K562 (cell line): ENCODE measurements around the gene SCNN1A. TPM values are rescaled to one million over a fixed set of nuclear protein-coding genes. Genes with fewer than 3 reads are reported as not detected.
A peak's percentile ranks its signal among the peaks of the same experiment; 100 is the strongest.

Experiments used
- ATF6 ChIP-seq: sonication (generic); formaldehyde crosslinking; IDR thresholded peaks from 2 replicates; pipeline ENCODE4 v1.4.0; 2020; ENCODE audit warnings: mild to moderate bottlenecking, missing genetic modification reagents
- ELF1 ChIP-seq: fragments of 200-800 bp; sonication (Bioruptor generic); IDR thresholded peaks from 2 replicates; pipeline ENCODE4 v1.6.1; 2016; ENCODE audit warnings: missing genetic modification characterization, missing compliant biosample characterization
- FOXO4 ChIP-seq: fragments of 450-650 bp; formaldehyde crosslinking; IDR thresholded peaks from 2 replicates; pipeline ENCODE4 v1.4.0; 2020; ENCODE audit warnings: mild to moderate bottlenecking, moderate library complexity
- HLTF ChIP-seq: fragments of 450-650 bp; IDR thresholded peaks from 2 replicates; pipeline ENCODE4 v1.6.1; 2016
- HMGN3 ChIP-seq: IDR thresholded peaks from 2 replicates; pipeline ENCODE4 v1.6.1; 2011; ENCODE audit warnings: borderline replicate concordance, low read depth, mild to moderate bottlenecking, mixed read lengths, low read length; ENCODE audit not compliant: insufficient read length; ENCODE audit errors: extremely low read depth
- LARP7 ChIP-seq: fragments of 450-650 bp; IDR thresholded peaks from 2 replicates; pipeline ENCODE4 v1.6.1; 2016
- MED1 ChIP-seq: sonication (generic); formaldehyde crosslinking; IDR thresholded peaks from 2 replicates; pipeline ENCODE4 v1.8.1; 2023; ENCODE audit warnings: missing genetic modification reagents, borderline replicate concordance
- MTA3 ChIP-seq: fragments of 450-650 bp; formaldehyde crosslinking; IDR thresholded peaks from 2 replicates; pipeline ENCODE4 v1.6.1; 2017; ENCODE audit warnings: mild to moderate bottlenecking, borderline replicate concordance
- PRMT5 ChIP-seq: sonication (generic); formaldehyde crosslinking; IDR thresholded peaks from 2 replicates; pipeline ENCODE4 v1.5.0; 2020; ENCODE audit warnings: missing genetic modification reagents
- RCOR1 ChIP-seq, 2 experiments: IDR thresholded peaks; 2 replicates each; pipeline ENCODE4 v1.6.1; 2012; ENCODE audit warnings: low read depth in 2 of 2, low read length in 2 of 2, borderline replicate concordance in 1 of 2, improper control_type of control experiment in 1 of 2
- TCF7L2 ChIP-seq: fragments of 150-350 bp; IDR thresholded peaks from 2 replicates; pipeline ENCODE4 v1.6.1; 2016; ENCODE audit warnings: low read depth, mild to moderate bottlenecking, low read length, moderate library complexity
- ZC3H8 ChIP-seq: fragments of 450-650 bp; IDR thresholded peaks from 2 replicates; pipeline ENCODE4 v1.6.1; 2017
- ZFX ChIP-seq: sonication (generic); formaldehyde crosslinking; IDR thresholded peaks from 2 replicates; pipeline ENCODE4 v1.8.0; 2022; ENCODE audit warnings: mild to moderate bottlenecking, missing genetic modification reagents, moderate library complexity
- ZNF583 ChIP-seq: fragments of 250-450 bp; sonication (Bioruptor Pico); IDR thresholded peaks from 2 replicates; pipeline ENCODE4 v1.4.0; 2020
- polyA plus RNA-seq, 8 experiments: library from polyadenylated mRNA; depleted of rRNA in 4 of 8; stranded (reverse) in 5 of 8; unstranded in 3 of 8; fragments of >200 nt; fragmentation: Nextera tagmentation in 2 of 8; fragmentation: Illumina TruSeq in 1 of 8; extraction: Ambion mirVana in 2 of 8; extraction: Trizol in 1 of 8; gene quantifications; 2 replicates each; pipeline versions ENCODE4 v1.2.1 to v1.2.3, GENCODE V29; 2011 to 2014; ENCODE audit warnings: inconsistent platforms in 1 of 8, missing spikeins in 1 of 8
- total RNA-seq, 7 experiments: library from RNA; depleted of rRNA in 6 of 7; stranded (reverse); fragments of >200 nt in 6 of 7; fragmentation: Illumina TruSeq in 2 of 7; extraction: Trizol in 2 of 7; gene quantifications; 2 replicates each; pipeline versions ENCODE4 v1.2.1 to v1.2.3, GENCODE V29; 2011 to 2021; ENCODE audit warnings: low replicate concordance in 1 of 7
- TF ChIP-seq, protein P1 (sequence below), 2 experiments: fragments of 150-350 bp in 1 of 2; IDR thresholded peaks; 2 replicates each; pipeline ENCODE4 v1.6.1; 2012 to 2016; ENCODE audit warnings: low read depth in 2 of 2, low read length in 2 of 2, mild to moderate bottlenecking in 1 of 2, moderate library complexity in 1 of 2
- TF ChIP-seq, protein P2 (sequence below): fragments of 250-450 bp; sonication (Bioruptor Pico); IDR thresholded peaks from 2 replicates; pipeline ENCODE4 v1.4.0; 2020; ENCODE audit warnings: mild to moderate bottlenecking, moderate library complexity

Gene SCNN1A
- total and polyA plus RNA-seq, 9 of the 15 experiments (the other 6 are each of a cell fraction or from before 2014, with no cell fraction given), result 0.15 to 0.49 (median 0.32) TPM; not detected in 5

- TF ChIP-seq, protein P1, sequence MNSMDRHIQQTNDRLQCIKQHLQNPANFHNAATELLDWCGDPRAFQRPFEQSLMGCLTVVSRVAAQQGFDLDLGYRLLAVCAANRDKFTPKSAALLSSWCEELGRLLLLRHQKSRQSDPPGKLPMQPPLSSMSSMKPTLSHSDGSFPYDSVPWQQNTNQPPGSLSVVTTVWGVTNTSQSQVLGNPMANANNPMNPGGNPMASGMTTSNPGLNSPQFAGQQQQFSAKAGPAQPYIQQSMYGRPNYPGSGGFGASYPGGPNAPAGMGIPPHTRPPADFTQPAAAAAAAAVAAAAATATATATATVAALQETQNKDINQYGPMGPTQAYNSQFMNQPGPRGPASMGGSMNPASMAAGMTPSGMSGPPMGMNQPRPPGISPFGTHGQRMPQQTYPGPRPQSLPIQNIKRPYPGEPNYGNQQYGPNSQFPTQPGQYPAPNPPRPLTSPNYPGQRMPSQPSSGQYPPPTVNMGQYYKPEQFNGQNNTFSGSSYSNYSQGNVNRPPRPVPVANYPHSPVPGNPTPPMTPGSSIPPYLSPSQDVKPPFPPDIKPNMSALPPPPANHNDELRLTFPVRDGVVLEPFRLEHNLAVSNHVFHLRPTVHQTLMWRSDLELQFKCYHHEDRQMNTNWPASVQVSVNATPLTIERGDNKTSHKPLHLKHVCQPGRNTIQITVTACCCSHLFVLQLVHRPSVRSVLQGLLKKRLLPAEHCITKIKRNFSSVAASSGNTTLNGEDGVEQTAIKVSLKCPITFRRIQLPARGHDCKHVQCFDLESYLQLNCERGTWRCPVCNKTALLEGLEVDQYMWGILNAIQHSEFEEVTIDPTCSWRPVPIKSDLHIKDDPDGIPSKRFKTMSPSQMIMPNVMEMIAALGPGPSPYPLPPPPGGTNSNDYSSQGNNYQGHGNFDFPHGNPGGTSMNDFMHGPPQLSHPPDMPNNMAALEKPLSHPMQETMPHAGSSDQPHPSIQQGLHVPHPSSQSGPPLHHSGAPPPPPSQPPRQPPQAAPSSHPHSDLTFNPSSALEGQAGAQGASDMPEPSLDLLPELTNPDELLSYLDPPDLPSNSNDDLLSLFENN (IDR thresholded peaks at IDR 0.05; ENCODE audit: low read depth in 2 of 2, low read length in 2 of 2), result 0 out of 4 replicates have a peak, but pooled peaks of 1 of the 2 experiments have one; percentile 36
- TF ChIP-seq ELF1, result 0 out of 2 replicates have a peak, but pooled peaks have one; percentile 32
- TF ChIP-seq ZC3H8, result no peak
- TF ChIP-seq TCF7L2, result no peak
- TF ChIP-seq ZFX (CRISPR knock-in tag), result peak; percentile 92
- no peak for TF ChIP-seq MED1 (CRISPR knock-in tag)
- TF ChIP-seq RCOR1 (IDR thresholded peaks at IDR 0.05; ENCODE audit: borderline replicate concordance in 1 of 2, low read depth in 2 of 2, low read length in 2 of 2), result peak in 1 of 2 experiments; percentile 71; a peak in 2 of 4 replicates
- TF ChIP-seq HMGN3, result peak; percentile 39
- no peak for TF ChIP-seq FOXO4 (CRISPR knock-in tag)
- TF ChIP-seq ATF6 (CRISPR knock-in tag), result no peak
- no peak for TF ChIP-seq ZNF583 (CRISPR knock-in tag)
- TF ChIP-seq MTA3, result peak; percentile 36; the same call in 1 of the 2 replicates
- TF ChIP-seq LARP7, result no peak
- TF ChIP-seq, protein P2, sequence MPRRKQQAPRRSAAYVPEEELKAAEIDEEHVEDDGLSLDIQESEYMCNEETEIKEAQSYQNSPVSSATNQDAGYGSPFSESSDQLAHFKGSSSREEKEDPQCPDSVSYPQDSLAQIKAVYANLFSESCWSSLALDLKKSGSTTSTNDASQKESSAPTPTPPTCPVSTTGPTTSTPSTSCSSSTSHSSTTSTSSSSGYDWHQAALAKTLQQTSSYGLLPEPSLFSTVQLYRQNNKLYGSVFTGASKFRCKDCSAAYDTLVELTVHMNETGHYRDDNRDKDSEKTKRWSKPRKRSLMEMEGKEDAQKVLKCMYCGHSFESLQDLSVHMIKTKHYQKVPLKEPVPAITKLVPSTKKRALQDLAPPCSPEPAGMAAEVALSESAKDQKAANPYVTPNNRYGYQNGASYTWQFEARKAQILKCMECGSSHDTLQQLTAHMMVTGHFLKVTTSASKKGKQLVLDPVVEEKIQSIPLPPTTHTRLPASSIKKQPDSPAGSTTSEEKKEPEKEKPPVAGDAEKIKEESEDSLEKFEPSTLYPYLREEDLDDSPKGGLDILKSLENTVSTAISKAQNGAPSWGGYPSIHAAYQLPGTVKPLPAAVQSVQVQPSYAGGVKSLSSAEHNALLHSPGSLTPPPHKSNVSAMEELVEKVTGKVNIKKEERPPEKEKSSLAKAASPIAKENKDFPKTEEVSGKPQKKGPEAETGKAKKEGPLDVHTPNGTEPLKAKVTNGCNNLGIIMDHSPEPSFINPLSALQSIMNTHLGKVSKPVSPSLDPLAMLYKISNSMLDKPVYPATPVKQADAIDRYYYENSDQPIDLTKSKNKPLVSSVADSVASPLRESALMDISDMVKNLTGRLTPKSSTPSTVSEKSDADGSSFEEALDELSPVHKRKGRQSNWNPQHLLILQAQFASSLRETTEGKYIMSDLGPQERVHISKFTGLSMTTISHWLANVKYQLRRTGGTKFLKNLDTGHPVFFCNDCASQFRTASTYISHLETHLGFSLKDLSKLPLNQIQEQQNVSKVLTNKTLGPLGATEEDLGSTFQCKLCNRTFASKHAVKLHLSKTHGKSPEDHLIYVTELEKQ (CRISPR knock-in tag), result no peak
- 0 out of 2 replicates have a peak, but pooled peaks have one; percentile 21 for TF ChIP-seq HLTF
- no peak for TF ChIP-seq PRMT5 (CRISPR knock-in tag)
These were observed 33.8 kb downstream of the SCNN1A start, which contains the start of gene TNFRSF1A (continued) for GRCh38 chr12:6341417-6342139.
